Measurements from ENCODE around the gene NGDN.
A peak's percentile ranks its signal among the peaks of the same experiment; 100 is the strongest.

The NGDN gene

DNA sequence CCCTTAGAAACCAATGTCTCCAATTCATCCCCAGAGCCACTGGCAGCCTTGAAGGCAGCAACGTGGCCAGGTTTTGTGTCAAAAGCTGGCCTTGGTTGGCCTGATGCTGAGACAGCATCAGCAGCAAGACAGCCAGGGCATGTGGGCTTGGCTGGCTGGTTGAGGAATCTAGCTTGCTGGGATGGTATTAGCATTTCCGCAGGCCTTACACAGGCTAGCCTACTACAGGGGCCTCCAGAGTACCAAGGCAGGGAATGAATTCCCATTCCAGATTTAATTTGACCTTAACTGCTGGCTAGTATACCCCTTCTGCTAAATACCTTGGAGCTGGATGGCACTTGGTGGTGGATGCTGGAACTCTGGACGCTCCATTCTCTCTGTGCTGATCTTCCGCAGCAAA lies 15.8 kb downstream of the NGDN start:
- peaks cover 47% of the 10 kb centered on the region for H3K36me3 ChIP-seq
- no peak overlapping the region for H3K27ac ChIP-seq
- H3K9me3 ChIP-seq = no peaks in the 10 kb centered on the region
- H3K4me2 ChIP-seq = peak overlapping the region; percentile 41; the same call in 1 of the 2 replicates
- H3K27me3 ChIP-seq = no peaks in the 10 kb centered on the region
- no peak overlapping the region for H3K9ac ChIP-seq
- no peak for TF ChIP-seq Cebpa-rat (IDR thresholded peaks at IDR 0.05)
- peaks cover 55% of the 10 kb centered on the region for H3K4me1 ChIP-seq
- peaks cover 37% of the 10 kb centered on the region for H4K20me1 ChIP-seq
- no peak overlapping the region for H3K4me3 ChIP-seq

DNA sequence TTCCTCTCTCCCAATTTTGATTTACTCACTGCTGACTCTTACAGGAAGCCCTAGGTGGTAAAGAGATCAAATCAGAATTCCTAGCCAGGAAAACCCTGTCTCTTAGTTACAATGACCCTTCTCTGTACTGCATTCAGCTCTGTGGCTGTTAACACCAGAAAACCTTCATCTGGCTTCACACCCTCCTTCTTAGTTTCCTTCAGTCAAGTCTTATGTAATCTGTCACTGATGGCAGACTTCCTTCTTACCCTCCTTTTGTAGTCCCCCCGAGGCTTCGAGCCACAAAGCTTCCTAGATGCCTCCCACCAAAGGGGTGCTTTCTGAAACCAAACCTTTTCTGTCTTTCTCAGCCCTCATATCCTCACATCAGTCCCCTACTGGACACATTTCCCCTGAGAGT lies 16.5 kb downstream of the NGDN start:
- Histone ChIP-seq H3K9me3 (no peaks in the 10 kb centered on the region), H3K27me3 (no peaks in the 10 kb centered on the region), H3K4me1 (peaks cover 54% of the 10 kb centered on the region), H3K4me3 (no peak overlapping the region), H3K36me3 (peaks cover 44% of the 10 kb centered on the region), H3K4me2 (peak overlapping the region; percentile 41), H3K9ac (no peak overlapping the region; the same call in 1 of the 2 replicates), H4K20me1 (peaks cover 30% of the 10 kb centered on the region), H3K27ac (no peak overlapping the region)
- TF ChIP-seq Cebpa-rat (IDR thresholded peaks at IDR 0.05) = no peak

GRCh38 chr14:23487216-23487615 lies 17.7 kb downstream of the NGDN start:
- Histone ChIP-seq H3K27ac (no peak overlapping the region), H3K4me3 (no peak overlapping the region)
- TF ChIP-seq Cebpa-rat (IDR thresholded peaks at IDR 0.05) = no peak

DNA sequence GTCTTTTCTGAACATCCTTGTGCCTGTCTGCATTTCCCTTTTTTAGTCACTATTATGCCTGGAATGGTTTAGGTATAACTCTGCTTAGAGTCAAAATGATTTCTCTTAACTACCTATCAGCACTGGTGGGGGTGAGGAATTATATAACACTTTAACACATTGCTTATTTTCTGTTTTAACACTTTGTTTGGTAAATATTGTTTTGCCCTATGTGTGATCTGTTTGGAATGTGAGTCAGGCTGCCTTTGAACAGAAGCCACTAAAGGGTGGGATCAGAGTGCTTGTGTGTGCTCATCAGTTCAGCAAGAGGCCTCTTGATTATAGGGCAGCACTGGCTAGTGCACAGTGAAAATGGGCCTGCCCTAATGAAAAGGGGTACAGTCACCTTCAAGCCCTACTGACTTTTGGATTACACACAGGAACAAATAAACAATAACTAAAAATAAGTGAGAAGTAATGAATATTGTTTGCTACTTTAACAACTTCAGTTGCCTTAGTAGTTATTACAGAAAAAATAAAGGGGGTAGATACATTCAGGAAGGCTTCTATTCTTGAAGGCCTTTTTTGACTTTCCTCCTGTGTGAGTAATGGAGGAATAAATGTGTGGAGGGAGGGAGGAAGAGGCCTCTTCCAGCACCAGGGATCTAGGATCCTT lies 23.2 kb downstream of the NGDN start:
- TF ChIP-seq Cebpa-rat (IDR thresholded peaks at IDR 0.05) = no peak
- H3K9ac ChIP-seq = no peak overlapping the region
- no peaks in the 10 kb centered on the region for H3K27me3 ChIP-seq
- H4K20me1 ChIP-seq = peaks cover 7% of the 10 kb centered on the region; the same call in 1 of the 2 replicates
- peaks cover 32% of the 10 kb centered on the region for H3K36me3 ChIP-seq
- no peak overlapping the region for H3K27ac ChIP-seq
- no peaks in the 10 kb centered on the region for H3K9me3 ChIP-seq
- no peak overlapping the region for H3K4me2 ChIP-seq
- no peaks in the 10 kb centered on the region for H3K4me1 ChIP-seq
- H3K4me3 ChIP-seq = no peak overlapping the region

More at GRCh38 chr14:23487216-23487615, 17.7 kb downstream of the NGDN start:
- H3K9ac ChIP-seq = no peak overlapping the region
- H4K20me1 ChIP-seq = peaks cover 18% of the 10 kb centered on the region
- H3K4me2 ChIP-seq = no peak overlapping the region
- no peaks in the 10 kb centered on the region for H3K27me3 ChIP-seq
- no peaks in the 10 kb centered on the region for H3K9me3 ChIP-seq
- H3K36me3 ChIP-seq = peaks cover 44% of the 10 kb centered on the region
- peaks cover 42% of the 10 kb centered on the region for H3K4me1 ChIP-seq

DNA sequence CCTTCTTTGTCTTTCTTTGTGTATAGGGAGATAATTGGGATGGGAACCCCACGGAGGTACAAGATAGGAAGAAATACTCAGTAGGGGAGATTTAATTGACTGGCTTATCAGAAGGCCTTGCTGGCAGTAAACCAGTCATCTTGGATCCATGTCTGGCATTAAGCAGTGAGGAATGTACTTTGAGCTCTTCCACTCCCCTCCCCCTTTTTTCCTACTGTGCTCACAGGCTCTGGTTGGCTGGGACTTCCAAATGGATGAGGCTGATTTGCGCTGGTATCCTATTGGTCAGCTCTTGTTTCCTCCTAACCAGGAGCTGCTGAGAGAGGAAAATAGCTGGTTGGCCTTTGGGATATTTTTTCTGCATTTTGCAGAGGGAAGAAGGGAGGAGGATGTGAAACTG lies 24.7 kb downstream of the NGDN start:
- no peaks in the 10 kb centered on the region for H3K4me1 ChIP-seq
- H3K4me3 ChIP-seq = no peak overlapping the region
- H4K20me1 ChIP-seq = peaks cover 7% of the 10 kb centered on the region; the same call in 1 of the 2 replicates
- H3K9ac ChIP-seq = no peak overlapping the region
- H3K36me3 ChIP-seq = peaks cover 18% of the 10 kb centered on the region
- H3K27me3 ChIP-seq = no peaks in the 10 kb centered on the region
- no peak for TF ChIP-seq Cebpa-rat (IDR thresholded peaks at IDR 0.05)
- H3K9me3 ChIP-seq = no peaks in the 10 kb centered on the region
- H3K4me2 ChIP-seq = no peak overlapping the region
- no peak overlapping the region for H3K27ac ChIP-seq

- Histone ChIP-seq H3K9me3 (no peaks in the 10 kb centered on the region), H3K4me2 (peak overlapping the region; percentile 48), H3K27ac (no peak overlapping the region), H4K20me1 (no peaks in the 10 kb centered on the region), H3K4me1 (peaks cover 8% of the 10 kb centered on the region), H3K36me3 (no peaks in the 10 kb centered on the region), H3K4me3 (no peak overlapping the region), H3K9ac (no peak overlapping the region), H3K27me3 (no peaks in the 10 kb centered on the region)
- TF ChIP-seq Cebpa-rat (IDR thresholded peaks at IDR 0.05) = no peak
These were observed 42.7 kb downstream of the NGDN start for GRCh38 chr14:23512156-23512555.

GRCh38 chr14:23513005-23513817 lies 43.7 kb downstream of the NGDN start:
- Histone ChIP-seq H3K36me3 (no peaks in the 10 kb centered on the region), H4K20me1 (no peaks in the 10 kb centered on the region), H3K27me3 (no peaks in the 10 kb centered on the region), H3K27ac (no peak overlapping the region), H3K9me3 (no peaks in the 10 kb centered on the region), H3K4me1 (peaks cover 8% of the 10 kb centered on the region), H3K4me3 (no peak overlapping the region), H3K9ac (no peak overlapping the region), H3K4me2 (no peak overlapping the region)
- no peak for TF ChIP-seq Cebpa-rat (IDR thresholded peaks at IDR 0.05)

GRCh38 chr14:23513818-23514643 lies 44.5 kb downstream of the NGDN start:
- Histone ChIP-seq H3K4me1 (peaks cover 8% of the 10 kb centered on the region), H3K4me3 (no peak overlapping the region), H3K4me2 (no peak overlapping the region), H3K27ac (no peak overlapping the region), H3K9ac (no peak overlapping the region), H4K20me1 (no peaks in the 10 kb centered on the region), H3K36me3 (no peaks in the 10 kb centered on the region), H3K27me3 (no peaks in the 10 kb centered on the region), H3K9me3 (no peaks in the 10 kb centered on the region)
- no peak for TF ChIP-seq Cebpa-rat (IDR thresholded peaks at IDR 0.05)

DNA sequence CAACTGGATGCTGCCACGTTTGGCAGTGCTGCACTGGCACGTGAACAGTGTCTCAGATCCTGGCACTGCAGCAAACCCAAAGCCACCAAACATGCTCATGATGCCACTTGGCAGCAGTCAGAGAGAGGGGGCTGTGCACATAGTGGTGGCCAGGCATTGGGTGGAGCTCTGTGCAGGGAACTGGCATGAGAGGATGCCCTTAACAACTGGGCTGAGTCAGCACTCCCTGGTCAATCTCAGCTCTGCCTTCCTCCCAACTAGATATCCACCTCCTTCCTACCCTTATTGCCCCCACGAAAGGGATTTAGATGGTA lies 45.1 kb downstream of the NGDN start:
- Histone ChIP-seq H4K20me1 (no peaks in the 10 kb centered on the region), H3K9me3 (no peaks in the 10 kb centered on the region), H3K27me3 (no peaks in the 10 kb centered on the region), H3K27ac (no peak overlapping the region), H3K4me3 (no peak overlapping the region), H3K36me3 (no peaks in the 10 kb centered on the region), H3K4me2 (no peak overlapping the region), H3K4me1 (peaks cover 8% of the 10 kb centered on the region), H3K9ac (no peak overlapping the region)
- no peak for TF ChIP-seq Cebpa-rat (IDR thresholded peaks at IDR 0.05)
